HG03175 (cell line): ENCODE results near the gene KCNJ13.

ENCODE experiments used
- ATAC-seq: cut with Tn5 transposase; IDR thresholded peaks from one replicate; pipeline ENCODE4 v1.9.1; 2021; ENCODE audit warnings: mild to moderate bottlenecking, moderate library complexity; ENCODE audit not compliant: unreplicated experiment

Gene KCNJ13

GRCh38 chr2:232776435-232776834 lies at the start of gene KCNJ13:
KCNJ13 (minus strand) TSS chr2:232776565; CDS start chr2:232771362, 5,203 bp downstream.
- no peak for ATAC-seq

DNA sequence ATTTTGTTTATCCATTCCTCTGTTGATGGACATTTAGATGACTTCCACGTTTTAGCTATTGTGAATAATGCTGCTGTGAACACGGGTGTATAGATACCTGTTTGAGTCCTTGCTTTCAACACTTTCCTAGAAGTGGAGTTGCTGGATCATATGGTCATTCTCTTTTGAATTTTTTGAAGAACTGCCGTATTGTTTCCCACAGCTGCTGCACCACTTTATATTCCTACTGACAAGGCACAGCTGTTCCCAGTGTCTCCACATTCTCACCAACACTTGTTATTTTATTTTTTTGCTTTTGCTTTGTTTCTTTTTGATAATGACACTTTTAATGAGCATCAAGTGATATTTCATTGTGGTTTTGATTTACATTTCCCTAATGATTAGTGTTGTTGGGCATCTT lies 41.4 kb upstream of the KCNJ13 start:
- no peak for ATAC-seq

GRCh38 chr2:232816657-232817056 lies 40.3 kb upstream of the KCNJ13 start:
- no peak for ATAC-seq

DNA sequence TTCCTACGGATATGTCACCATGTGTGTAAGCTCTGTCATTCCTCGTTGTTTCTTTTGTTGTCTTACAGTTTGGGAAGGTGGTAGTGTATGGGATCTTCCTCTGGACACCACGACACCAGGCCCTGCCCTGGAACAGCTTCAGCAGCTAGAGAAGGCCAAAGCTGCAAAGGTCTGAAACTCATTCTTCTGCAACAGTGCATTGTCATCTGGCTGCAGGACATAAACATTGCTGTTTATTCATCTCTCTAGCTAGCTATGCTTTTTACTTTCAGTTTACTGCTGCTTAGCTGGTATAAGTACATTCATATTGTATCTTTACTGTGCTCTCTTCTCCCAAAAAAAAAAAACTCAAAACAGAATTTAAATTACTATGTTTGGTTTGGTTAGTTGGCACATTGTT lies 39.2 kb upstream of the KCNJ13 start:
- no peak for ATAC-seq

GRCh38 chr2:232810444-232810843 lies 34.1 kb upstream of the KCNJ13 start:
- ATAC-seq: no peak

DNA sequence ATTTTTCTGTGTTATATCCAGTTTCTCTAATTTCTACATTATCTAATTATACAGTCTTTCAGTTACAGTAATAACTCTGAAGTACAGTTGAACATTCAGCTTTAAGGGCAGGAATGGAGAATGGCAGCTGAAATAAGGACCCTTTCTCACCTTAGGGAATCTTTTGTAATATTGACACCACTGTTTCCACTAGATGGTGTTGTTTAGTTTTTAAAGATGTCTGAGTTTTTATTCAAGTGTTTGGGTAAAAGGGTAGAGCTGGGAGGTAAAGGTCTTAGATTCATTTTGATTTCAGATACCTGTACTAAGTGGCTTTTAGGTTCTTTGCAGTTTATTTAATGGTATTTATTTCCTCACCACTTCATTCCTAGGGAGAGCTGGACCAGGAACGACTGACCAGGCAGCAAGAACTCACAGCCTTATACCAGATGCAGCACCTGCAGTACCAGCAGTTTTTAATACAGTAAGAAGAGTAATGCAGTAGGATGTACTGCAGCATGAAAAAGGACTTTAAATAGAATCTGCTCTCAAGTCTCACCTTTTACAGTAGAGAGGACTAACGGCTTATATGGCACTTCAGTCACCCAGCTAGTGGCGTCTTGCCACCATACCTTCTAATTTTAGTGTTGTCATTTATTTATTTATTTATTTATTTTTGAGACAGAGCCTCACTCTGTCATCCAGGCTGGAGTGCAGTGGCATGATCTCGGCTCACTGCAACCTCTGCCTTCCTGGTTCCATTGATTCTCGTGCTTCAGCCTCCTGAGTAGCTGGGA lies 33.2 kb upstream of the KCNJ13 start:
- ATAC-seq: no peak

DNA sequence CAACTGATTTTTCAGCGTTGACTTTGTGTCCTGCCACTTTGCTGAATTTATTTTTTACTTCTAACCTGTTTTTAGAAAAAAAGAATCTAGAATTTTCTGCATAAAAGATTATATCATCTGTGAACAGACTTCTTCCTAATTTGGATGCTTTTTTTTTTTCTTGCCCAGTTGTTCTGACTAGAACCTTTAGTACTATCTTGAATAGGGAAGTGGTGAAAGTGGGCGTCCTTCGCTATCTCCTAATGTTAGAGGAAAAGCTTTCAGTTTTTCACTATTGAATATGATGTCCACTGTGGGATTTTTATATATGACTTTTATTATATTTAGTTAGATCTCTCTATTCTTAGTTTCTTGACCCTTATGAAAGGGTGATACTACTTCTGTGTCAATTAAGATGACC lies 25.7 kb upstream of the KCNJ13 start:
- ATAC-seq: no peak

DNA sequence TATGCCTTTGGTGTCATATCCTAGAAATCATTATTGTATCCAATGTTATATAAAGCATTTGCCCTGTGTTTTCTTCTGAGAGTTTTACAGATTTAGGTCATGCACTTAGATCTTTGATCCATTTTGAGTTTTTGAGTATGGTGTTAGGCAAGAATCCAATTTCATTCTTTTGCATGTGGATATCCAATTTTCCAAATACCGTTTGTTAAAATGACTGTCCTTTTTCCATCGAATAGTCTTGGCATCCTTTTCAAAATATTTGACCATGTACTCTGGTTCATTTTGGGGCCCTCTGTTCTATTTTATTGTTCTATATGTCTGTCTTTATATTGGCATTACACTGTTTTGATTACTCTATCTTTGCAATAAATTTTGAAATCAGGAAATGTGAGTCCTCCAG lies 23.8 kb upstream of the KCNJ13 start:
- no peak for ATAC-seq

- no peak for ATAC-seq
These were observed 21.8 kb upstream of the KCNJ13 start for GRCh38 chr2:232798187-232798586.

DNA sequence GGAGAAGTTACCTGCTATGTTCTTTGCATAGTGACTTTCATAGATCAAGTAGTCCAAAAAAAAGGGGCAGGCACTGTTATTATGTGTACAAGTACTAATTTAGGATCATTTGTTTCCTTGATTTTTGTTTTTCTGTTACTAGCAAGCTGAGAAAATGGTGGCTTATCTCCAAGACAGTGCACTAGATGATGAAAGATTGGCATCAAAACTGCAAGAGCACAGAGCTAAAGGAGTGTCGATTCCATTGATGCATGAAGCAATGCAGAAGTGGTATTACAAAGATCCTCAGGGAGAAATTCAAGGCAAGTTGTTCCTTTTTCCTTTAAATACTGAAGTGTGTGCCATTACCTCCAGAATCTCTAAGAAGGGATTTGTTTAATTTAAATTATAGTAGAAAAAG lies 19.6 kb upstream of the KCNJ13 start:
- ATAC-seq: no peak

GRCh38 chr2:232794981-232795380 lies 18.6 kb upstream of the KCNJ13 start:
- ATAC-seq: no peak

DNA sequence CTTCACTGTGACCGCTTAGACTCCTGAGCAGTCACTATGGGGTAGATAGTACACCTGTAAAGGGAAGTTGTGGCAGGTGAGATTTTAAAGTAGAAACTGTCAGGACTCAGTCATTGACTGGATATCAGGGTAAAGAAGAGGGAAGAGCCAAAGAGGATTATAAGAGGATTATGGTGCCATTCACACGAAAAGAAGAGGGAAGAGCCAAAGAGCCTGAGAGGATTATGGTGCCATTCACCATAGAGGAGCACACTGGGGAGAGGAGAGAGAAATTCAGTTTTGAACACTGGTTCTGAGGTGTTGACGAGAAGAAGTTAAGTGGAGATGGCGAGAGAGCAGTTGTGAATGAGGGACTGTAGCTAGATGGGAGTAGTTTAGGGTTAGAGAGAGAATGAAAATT lies 16.9 kb upstream of the KCNJ13 start:
- no peak for ATAC-seq

- no peak for ATAC-seq
These were observed 15.2 kb upstream of the KCNJ13 start for GRCh38 chr2:232791518-232791917.

DNA sequence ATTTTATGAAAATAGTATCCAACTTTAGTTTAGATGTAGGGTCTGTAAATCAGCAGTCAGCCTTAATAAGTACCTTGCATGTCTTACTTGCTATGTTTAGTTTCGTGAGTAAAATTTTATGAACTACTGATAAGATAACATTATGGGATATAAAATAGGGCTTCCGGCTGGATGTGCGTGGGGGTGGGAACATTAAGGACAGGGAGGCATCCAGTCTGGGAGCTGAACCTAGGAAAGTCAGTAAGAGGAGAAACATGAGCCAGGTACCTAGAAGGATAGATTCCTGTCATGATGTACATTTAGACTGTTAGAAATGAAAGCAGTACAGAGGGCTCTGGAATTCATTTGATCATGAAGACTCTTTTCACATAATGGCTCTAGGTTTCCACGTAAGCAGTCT lies 12.7 kb upstream of the KCNJ13 start:
- ATAC-seq: no peak

DNA sequence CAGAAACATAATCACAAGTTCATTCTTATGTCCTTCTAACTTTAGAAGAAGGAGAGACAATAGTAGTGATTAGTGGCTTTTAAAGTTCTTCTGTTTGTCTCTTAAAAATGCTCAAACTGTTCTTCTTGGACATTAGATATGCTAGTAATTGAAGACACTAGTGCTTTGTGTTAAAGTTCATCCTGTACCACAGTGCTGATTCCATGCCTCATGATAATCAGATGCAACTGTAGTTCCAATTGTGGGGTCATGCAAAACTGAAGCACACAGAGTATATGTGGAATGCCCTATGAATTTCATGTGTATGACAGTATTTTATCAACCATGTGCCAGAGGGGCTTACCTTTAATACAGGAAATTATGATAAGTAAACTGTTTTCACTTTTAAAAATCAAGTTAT lies 11.4 kb upstream of the KCNJ13 start:
- no peak for ATAC-seq

DNA sequence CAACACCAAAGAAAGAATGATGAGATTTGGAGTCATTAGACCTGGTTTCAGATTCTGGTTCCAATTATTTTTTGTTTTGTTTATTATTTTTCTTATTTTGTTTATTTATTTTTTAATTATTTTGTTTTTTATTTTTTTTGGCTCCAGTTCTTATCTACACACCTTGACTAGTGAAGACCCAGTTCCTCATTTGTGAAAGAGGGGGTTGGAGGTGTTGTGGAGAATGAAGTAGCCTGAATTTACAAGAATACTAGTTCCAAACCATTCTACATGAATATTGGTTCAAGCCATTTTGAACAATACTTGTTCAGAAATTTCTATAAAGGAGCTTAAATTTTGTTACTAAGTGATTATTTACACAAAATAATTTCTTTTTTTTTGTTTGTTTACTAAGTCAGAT lies 6.9 kb upstream of the KCNJ13 start:
- no peak for ATAC-seq

DNA sequence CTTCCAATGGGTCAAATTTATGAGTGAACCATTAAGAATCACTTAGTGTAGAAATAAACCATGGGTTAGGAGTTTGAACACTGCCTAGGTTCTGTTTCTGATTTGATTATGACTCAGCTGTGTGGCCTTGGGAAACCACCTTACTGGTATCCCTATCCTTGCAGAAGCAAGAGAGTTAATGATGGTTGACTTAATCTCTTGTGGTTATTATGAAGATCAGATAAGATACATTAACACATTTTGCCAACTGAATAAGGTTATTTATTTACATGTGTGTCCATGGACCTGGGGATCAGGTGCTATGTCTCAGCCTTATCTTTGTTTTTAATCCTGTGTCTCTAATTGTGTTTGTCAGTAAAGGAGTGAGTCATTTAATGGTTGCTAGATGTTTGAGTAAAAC lies 5.4 kb upstream of the KCNJ13 start:
- ATAC-seq: peak; percentile 95

DNA sequence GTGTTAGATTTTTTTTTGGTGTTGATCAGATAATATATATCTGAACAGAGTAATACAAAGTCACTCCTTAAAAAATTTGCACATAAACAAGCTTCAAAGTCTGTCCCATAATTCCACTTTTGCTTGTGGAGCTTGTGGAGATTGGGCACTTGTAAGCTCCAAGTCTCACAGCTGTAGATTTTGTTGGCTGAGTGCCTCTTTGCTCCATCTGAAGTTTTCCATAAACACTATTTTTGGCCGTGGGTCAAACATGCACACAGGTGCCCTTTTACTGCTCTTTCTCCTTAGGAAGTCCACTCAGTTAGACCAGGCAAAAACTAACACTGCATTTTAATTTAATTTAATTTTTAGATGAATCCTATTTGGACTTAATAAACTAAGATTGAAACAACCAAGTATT lies 3.6 kb upstream of the KCNJ13 start:
- no peak for ATAC-seq

DNA sequence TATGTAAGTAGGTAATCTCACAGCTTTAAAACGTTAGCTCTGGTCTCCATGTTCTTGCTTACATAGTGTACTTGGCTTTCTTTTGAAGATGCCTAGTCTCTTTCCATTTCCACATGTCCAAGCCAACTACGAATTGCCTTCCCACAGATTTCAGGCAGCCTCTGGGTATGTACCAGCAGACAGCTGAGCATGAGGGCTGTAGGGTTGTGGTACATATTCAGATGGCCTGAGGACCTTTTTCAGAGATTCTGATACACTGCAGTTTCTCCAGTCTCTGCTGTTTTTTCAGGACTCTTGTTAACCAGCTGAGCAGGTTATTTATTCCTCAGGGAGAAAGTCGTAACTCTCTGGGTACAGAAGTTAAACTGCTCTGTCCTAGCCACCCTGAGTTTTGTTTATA lies 3.1 kb upstream of the KCNJ13 start:
- ATAC-seq: no peak

- no peak for ATAC-seq
These were observed 911 bp upstream of the KCNJ13 start for GRCh38 chr2:232777276-232777675.

DNA sequence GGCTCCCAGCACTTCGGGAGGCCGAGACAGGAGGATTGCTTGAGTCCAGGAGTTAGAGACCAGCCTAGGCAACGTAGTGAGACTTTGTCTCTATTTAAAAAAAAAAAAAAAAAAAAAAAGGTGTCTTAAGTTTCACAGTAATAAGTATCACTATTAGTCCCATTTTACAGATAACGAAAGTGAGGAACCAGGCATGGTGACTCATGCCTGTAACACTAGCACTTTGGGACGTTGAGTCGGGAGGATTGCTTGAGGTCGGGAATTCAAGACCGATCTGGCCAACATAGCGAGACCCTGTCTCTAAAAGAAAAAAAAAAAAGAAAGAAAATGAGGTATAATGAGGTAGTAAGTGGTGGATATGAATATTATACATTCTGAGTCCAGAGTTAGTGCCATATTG lies 2.5 kb downstream of the KCNJ13 start:
- ATAC-seq: no peak

- peak; percentile 70 for ATAC-seq
These were observed 3.8 kb downstream of the KCNJ13 start for GRCh38 chr2:232772531-232772930.

DNA sequence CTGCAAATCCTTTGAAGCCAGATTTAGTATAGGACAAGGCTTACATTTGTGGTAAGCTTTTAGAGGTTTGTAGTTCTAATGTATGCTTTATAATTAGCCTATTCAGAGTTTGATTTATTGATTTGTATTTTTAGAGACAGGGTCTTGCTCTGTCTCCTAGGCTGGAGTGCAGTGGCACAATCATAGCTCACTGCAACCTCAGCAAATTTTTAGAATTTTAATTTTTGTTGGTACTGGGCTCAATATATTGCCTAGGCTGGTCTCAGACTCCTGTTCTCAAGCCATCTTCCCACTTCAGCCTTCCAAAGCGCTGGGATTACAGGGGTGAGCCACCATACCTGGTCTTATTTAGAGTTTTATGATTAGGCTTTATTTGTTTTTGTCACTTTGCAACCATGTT lies 4.5 kb downstream of the KCNJ13 start:
- ATAC-seq: no peak
